H1 (cell line): ENCODE data around the gene NT5DC1. TPM values are rescaled to one million over a fixed set of nuclear protein-coding genes. Genes with fewer than 3 reads are reported as not detected.

Source experiments
- CTCF ChIA-PET: fragments of 300-600 bp; sonication (Branson Sonifier 250); formaldehyde crosslinking; loops from one replicate; lab custom pipeline; 2021; ENCODE audit not compliant: partially characterized antibody; lab: Charles Lee
- POLR2A ChIA-PET: fragments of 300-600 bp; sonication (Branson Sonifier 250); formaldehyde crosslinking; loops from one replicate; lab custom pipeline; 2021; ENCODE audit warnings: inconsistent platforms; ENCODE audit not compliant: partially characterized antibody; lab: Charles Lee
- DNase-seq, 2 experiments: peaks; one replicate each; pipeline versions ENCODE4 v3.0.0 to v3.0.0-alpha.2; 2010 to 2022; ENCODE audit warnings: low spot score in 2 of 2, low read depth in 1 of 2, mixed read lengths in 1 of 2
- FAIRE-seq: peaks from 2 replicates; lab custom pipeline; 2011; peaks lifted over from hg19 to GRCh38; lab: Jason Lieb, UNC
- H2AFZ ChIP-seq: 2 replicates; pipeline ENCODE4 v1.8.1; 2012; ENCODE audit warnings: low read length, inconsistent platforms
- H2AK5ac ChIP-seq: 2 replicates; pipeline ENCODE4 v1.6.1; 2013; ENCODE audit warnings: low read depth, low read length
- H2BK120ac ChIP-seq: replicated peaks from 2 replicates; pipeline ENCODE3; 2013; ENCODE audit warnings: low read depth, low read length, inconsistent platforms
- H2BK12ac ChIP-seq: 2 replicates; pipeline ENCODE4 v1.6.1; 2013; ENCODE audit warnings: low read depth, low read length
- H2BK15ac ChIP-seq: 2 replicates; pipeline ENCODE4 v1.6.1; 2013; ENCODE audit warnings: low read length
- H2BK20ac ChIP-seq: 2 replicates; pipeline ENCODE4 v1.6.1; 2013; ENCODE audit warnings: low read length
- H2BK5ac ChIP-seq: 2 replicates; pipeline ENCODE4 v1.6.1; 2013; ENCODE audit warnings: low read depth, low read length
- H3K14ac ChIP-seq: 2 replicates; pipeline ENCODE4 v1.6.1; 2013; ENCODE audit warnings: inconsistent platforms; ENCODE audit not compliant: insufficient read length
- H3K18ac ChIP-seq: 2 replicates; pipeline ENCODE4 v1.6.1; 2013; ENCODE audit warnings: low read length; ENCODE audit errors: extremely low read depth
- H3K23ac ChIP-seq: 2 replicates; pipeline ENCODE4 v1.6.1; 2013; ENCODE audit warnings: inconsistent platforms; ENCODE audit not compliant: insufficient read length
- H3K23me2 ChIP-seq: 2 replicates; pipeline ENCODE4 v1.6.1; 2013; ENCODE audit warnings: low read depth, low read length
- H3K27ac ChIP-seq: 2 replicates; pipeline ENCODE4 v1.6.1; 2011; ENCODE audit warnings: low read depth, low read length, inconsistent platforms
- H3K27me3 ChIP-seq, 4 experiments: replicated peaks in 1 of 4; 1 replicate in 1 of 4; 2 replicates in 3 of 4; pipeline versions ENCODE4 v1.6.1 to v1.8.1; 2011 to 2013; ENCODE audit warnings: low read length in 3 of 4, mild to moderate bottlenecking in 3 of 4, inconsistent platforms in 2 of 4, mixed read lengths in 2 of 4, moderate library complexity in 1 of 4; ENCODE audit not compliant: control insufficient read depth in 3 of 4, insufficient read depth in 3 of 4; ENCODE audit errors: extremely low read depth in 1 of 4
- H3K36me3 ChIP-seq, 4 experiments: 2 replicates each; pipeline versions ENCODE4 v1.6.1 to v1.8.1; 2011 to 2013; ENCODE audit warnings: mild to moderate bottlenecking in 4 of 4, low read length in 3 of 4, moderate library complexity in 2 of 4, control low read depth in 1 of 4, inconsistent platforms in 1 of 4; ENCODE audit not compliant: insufficient read depth in 4 of 4, control insufficient read depth in 2 of 4
- H3K4ac ChIP-seq: replicated peaks from 2 replicates; pipeline ENCODE3; 2013; ENCODE audit warnings: low read length, low read depth, mixed read lengths, inconsistent platforms; ENCODE audit not compliant: insufficient read length
- H3K4me1 ChIP-seq, 4 experiments: replicated peaks in 1 of 4; 1 replicate in 1 of 4; 2 replicates in 3 of 4; pipeline versions ENCODE4 v1.6.1 to v1.8.1; 2011 to 2013; ENCODE audit warnings: low read length in 3 of 4, inconsistent platforms in 2 of 4, mixed read lengths in 1 of 4; ENCODE audit not compliant: insufficient read depth in 4 of 4, control insufficient read depth in 3 of 4
- H3K4me2 ChIP-seq, 2 experiments: 2 replicates each; pipeline versions ENCODE4 v1.6.1 to v1.8.1; 2011 to 2013; ENCODE audit warnings: low read depth in 2 of 2, low read length in 2 of 2, control low read depth in 1 of 2, inconsistent platforms in 1 of 2, mild to moderate bottlenecking in 1 of 2; ENCODE audit not compliant: insufficient read depth in 1 of 2
- H3K4me3 ChIP-seq, 4 experiments: fragments of 200-600, 300-600 bp in 1 of 4; sonication (generic), shearing (Covaris generic), sonication (Bioruptor Twin) in 1 of 4; 2 replicates each; pipeline versions ENCODE4 v1.5.1 to v1.8.1; 2011 to 2016; ENCODE audit warnings: low read length in 4 of 4, low read depth in 3 of 4, control low read depth in 2 of 4, inconsistent platforms in 2 of 4, mild to moderate bottlenecking in 2 of 4, mixed read lengths in 1 of 4, moderate library complexity in 1 of 4; ENCODE audit not compliant: insufficient read depth in 2 of 4; ENCODE audit errors: extremely low read depth in 1 of 4
- H3K56ac ChIP-seq: replicated peaks from 2 replicates; pipeline ENCODE3; 2013; ENCODE audit warnings: low read depth, mild to moderate bottlenecking, mixed read lengths, low read length, inconsistent platforms; ENCODE audit not compliant: insufficient read length
- H3K79me1 ChIP-seq: 2 replicates; pipeline ENCODE4 v1.6.1; 2013; ENCODE audit warnings: low read depth, low read length, control low read depth
- H3K79me2 ChIP-seq, 2 experiments: 2 replicates each; pipeline versions ENCODE4 v1.6.1 to v1.8.1; 2012 to 2013; ENCODE audit warnings: low read length in 2 of 2, mild to moderate bottlenecking in 2 of 2, inconsistent platforms in 1 of 2; ENCODE audit not compliant: insufficient read depth in 2 of 2, control insufficient read depth in 1 of 2
- H3K9ac ChIP-seq, 4 experiments: replicated peaks in 1 of 4; 1 replicate in 1 of 4; 2 replicates in 3 of 4; pipeline versions ENCODE4 v1.6.1 to v1.8.1; 2011 to 2013; ENCODE audit warnings: low read depth in 3 of 4, low read length in 3 of 4, control low read depth in 2 of 4, mild to moderate bottlenecking in 2 of 4, moderate library complexity in 2 of 4, inconsistent platforms in 1 of 4; ENCODE audit errors: extremely low read depth in 1 of 4
- H3K9me3 ChIP-seq, 2 experiments: 2 replicates each; pipeline versions ENCODE4 v1.6.1 to v1.8.1; 2012 to 2013; ENCODE audit warnings: mild to moderate bottlenecking in 2 of 2, moderate library complexity in 2 of 2, control low read depth in 1 of 2, inconsistent platforms in 1 of 2, low read depth in 1 of 2, low read length in 1 of 2, mixed read lengths in 1 of 2; ENCODE audit not compliant: insufficient read depth in 2 of 2
- H4K20me1 ChIP-seq, 2 experiments: replicated peaks in 1 of 2; 2 replicates each; pipeline versions ENCODE3 to v1.8.1; 2011 to 2013; ENCODE audit warnings: inconsistent platforms in 2 of 2, low read length in 2 of 2, mild to moderate bottlenecking in 1 of 2; ENCODE audit not compliant: insufficient read depth in 2 of 2, control insufficient read depth in 1 of 2
- H4K5ac ChIP-seq: 2 replicates; pipeline ENCODE4 v1.6.1; 2013; ENCODE audit warnings: low read length, low read depth, mixed read lengths, inconsistent platforms; ENCODE audit not compliant: insufficient read length
- H4K8ac ChIP-seq: 2 replicates; pipeline ENCODE4 v1.8.0; 2013; ENCODE audit warnings: mild to moderate bottlenecking, moderate library complexity, low read length, inconsistent platforms; ENCODE audit not compliant: insufficient read depth; ENCODE audit errors: extremely low read depth
- H4K91ac ChIP-seq: replicated peaks from 2 replicates; pipeline ENCODE3; 2013; ENCODE audit warnings: low read length, mixed read lengths, inconsistent platforms; ENCODE audit not compliant: insufficient read length
- KDM5A ChIP-seq: fragments of 200-600 bp; IDR thresholded peaks from 2 replicates; pipeline ENCODE4 v1.7.1; 2012; ENCODE audit warnings: mild to moderate bottlenecking, low read length, inconsistent platforms, mixed read lengths
- POLR2A ChIP-seq, 2 experiments: IDR thresholded peaks; 1 replicate in 1 of 2; 2 replicates in 1 of 2; pipeline ENCODE4 v1.6.1; 2011; ENCODE audit warnings: low read depth in 2 of 2, low read length in 2 of 2, mild to moderate bottlenecking in 2 of 2; ENCODE audit errors: control extremely low read depth in 1 of 2
- POU5F1 ChIP-seq: IDR thresholded peaks from 2 replicates; pipeline ENCODE4 v1.6.1; 2011; ENCODE audit warnings: low read depth, mild to moderate bottlenecking, low read length, moderate library complexity
- SRF ChIP-seq: IDR thresholded peaks from 2 replicates; pipeline ENCODE4 v1.6.1; 2011; ENCODE audit warnings: mild to moderate bottlenecking, low read depth, low read length, moderate library complexity
- WGBS, 2 experiments: shearing (Covaris generic) in 1 of 2; methylation state at CpG; one replicate each; pipeline versions ENCODE4 v1.1.6 to v1.1.7; 2013 to 2015; ENCODE audit warnings: low lambda C conversion rate in 2 of 2, mixed read lengths in 2 of 2, inconsistent platforms in 1 of 2, low coverage in 1 of 2, missing lambda C conversion rate in 1 of 2; ENCODE audit not compliant: insufficient replicate concordance in 2 of 2, insufficient coverage in 1 of 2, insufficient read length in 1 of 2; ENCODE audit errors: extremely low coverage in 1 of 2, missing lambda C conversion rate in 1 of 2; 5-methylcytosine and 5-hydroxymethylcytosine counted together
- polyA plus RNA-seq, 7 experiments: library from polyadenylated mRNA; depleted of rRNA in 3 of 7; stranded (reverse) in 5 of 7; unstranded in 2 of 7; fragments of >200 nt in 5 of 7; fragments of 200-250 nt in 2 of 7; gene quantifications; 1 replicate in 5 of 7; 2 replicates in 1 of 7; 4 replicates in 1 of 7; pipeline versions ENCODE4 v1.2.1 to v1.2.3, GENCODE V29; 2011 to 2013; ENCODE audit warnings: missing spikeins in 2 of 7, mixed read lengths in 2 of 7
- total RNA-seq: library from RNA; stranded (reverse); fragmentation: NEBNext Ultra II Directional; extraction: Animal tissue kit (Norgen Biotek cat#: 25700); gene quantifications from 2 replicates; pipeline ENCODE4 v1.2.1, GENCODE V29; 2021

NT5DC1 gene
- total and polyA plus RNA-seq, 2 of the 8 experiments (the other 6 are each of a cell fraction or from before 2014, with no cell fraction given), result 25.3 to 72.7 TPM

DNA sequence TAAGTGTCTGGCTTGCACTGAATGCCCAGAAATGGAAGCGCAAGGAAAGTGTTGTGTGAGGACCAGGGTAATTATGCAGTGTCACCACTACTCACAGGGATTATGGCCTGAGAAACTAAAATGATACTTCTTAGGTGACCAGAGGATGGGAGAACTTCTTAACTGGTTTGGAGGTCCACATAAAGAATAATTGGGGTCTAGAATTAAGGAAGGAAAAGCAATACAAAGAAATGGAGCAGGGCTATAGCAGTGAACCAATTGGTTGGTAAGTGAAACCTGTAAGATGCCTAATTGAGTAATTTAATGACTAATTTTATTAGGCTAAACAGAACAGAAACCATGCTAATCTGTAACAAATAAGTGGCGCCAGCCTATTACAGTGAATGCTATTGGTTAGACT is 147.9 kb downstream of the NT5DC1 start:
- CTCF ChIA-PET, result interaction anchor here (1.1 to 2.2 kb wide), 2 partner anchors 20 to 21 kb away, joined by 4 to 6 read pairs; no protein-coding TSS in a partner anchor

More for the DNA sequence above, 147.9 kb downstream of the NT5DC1 start:
- no peak overlapping the region for H2AK5ac ChIP-seq
- peaks cover 7% of the 10 kb centered on the region; the same call in 1 of the 2 replicates for H3K23me2 ChIP-seq
- H3K4me2 ChIP-seq, result no peak overlapping the region
- H3K56ac ChIP-seq, result no peak overlapping the region
- POLR2A ChIA-PET, result no interaction called here
- no peak overlapping the region for H3K4ac ChIP-seq
- H2BK5ac ChIP-seq, result no peak overlapping the region
- FAIRE-seq (no peak), DNase-seq (no peak)
- no peak overlapping the region for H2AFZ ChIP-seq
- no peak overlapping the region for H3K14ac ChIP-seq
- no peaks in the 10 kb centered on the region for H4K20me1 ChIP-seq
- no peaks in the 10 kb centered on the region for H3K27me3 ChIP-seq
- no peak overlapping the region for H3K4me3 ChIP-seq
- peaks cover 0 to 41% of the 10 kb centered on the region in 2 experiments; a peak in 2 of 4 replicates for H3K79me2 ChIP-seq
- no peak overlapping the region for H4K5ac ChIP-seq
- 91% methylated on average over 2 of the region's 2 CpGs; no CpG with 5 or more reads in 1 of the 2 experiments for WGBS, 2 experiments
- H4K91ac ChIP-seq, result no peak overlapping the region
- no peak overlapping the region for H2BK20ac ChIP-seq
- no peak overlapping the region for H4K8ac ChIP-seq
- no peak overlapping the region for H2BK120ac ChIP-seq
- no peak overlapping the region for H3K9ac ChIP-seq
- H3K4me1 ChIP-seq, result peaks cover 7 to 18% (median 17%) of the 10 kb centered on the region in 4 experiments
- H3K23ac ChIP-seq, result no peak overlapping the region
- no peak overlapping the region for H3K27ac ChIP-seq
- H3K9me3 ChIP-seq, result no peaks in the 10 kb centered on the region
- H2BK12ac ChIP-seq, result no peak overlapping the region
- H3K18ac ChIP-seq, result no peak overlapping the region
- TF ChIP-seq POLR2A (IDR thresholded peaks at IDR 0.05; ENCODE audit: control extremely low read depth in 1 of 2, low read depth in 2 of 2, low read length in 2 of 2), result 0 out of 3 replicates have a peak, but pooled peaks of 1 of the 2 experiments have one; percentile 17
- no peak for TF ChIP-seq POU5F1
- no peak for TF ChIP-seq KDM5A
- TF ChIP-seq SRF, result no peak
- H3K79me1 ChIP-seq, result peaks cover 14% of the 10 kb centered on the region; the same call in 1 of the 2 replicates
- H2BK15ac ChIP-seq, result no peak overlapping the region
- H3K36me3 ChIP-seq, result peaks cover 0 to 8% (median 1%) of the 10 kb centered on the region in 4 experiments; a peak in 3 of 8 replicates
